AG09319 (cell line): ENCODE data around the gene STRBP.

Experiments used
- DNase-seq: peaks from one replicate; pipeline ENCODE4 v3.0.0-alpha.2; 2010; ENCODE audit warnings: low read depth; ENCODE audit errors: extremely low read depth
- TF ChIP-seq, protein P1 (sequence below): IDR thresholded peaks from 2 replicates; pipeline ENCODE4 v1.5.1; 2011; ENCODE audit warnings: low read depth, mild to moderate bottlenecking, inconsistent platforms, low read length, moderate library complexity

The STRBP gene

DNA sequence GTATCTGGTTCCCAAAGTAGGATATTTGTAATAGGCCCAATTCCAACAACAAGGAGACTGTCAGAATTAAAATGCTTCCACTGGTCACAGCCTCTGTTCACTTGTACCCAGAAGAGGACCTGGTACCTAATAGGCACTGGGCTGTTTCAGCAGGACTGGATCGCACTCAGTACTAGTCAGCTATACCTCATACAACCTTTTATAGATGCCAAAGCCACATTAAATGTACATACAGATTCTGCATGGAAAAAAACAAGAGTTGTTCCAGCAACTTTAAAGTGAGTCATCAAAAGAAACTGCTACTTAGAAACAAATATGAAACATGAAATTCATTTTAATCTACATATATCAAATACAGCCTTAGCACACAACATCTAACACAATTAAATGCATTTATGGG, 147.4 kb downstream of the STRBP start:
- DNase-seq: no peak
- TF ChIP-seq, protein P1, sequence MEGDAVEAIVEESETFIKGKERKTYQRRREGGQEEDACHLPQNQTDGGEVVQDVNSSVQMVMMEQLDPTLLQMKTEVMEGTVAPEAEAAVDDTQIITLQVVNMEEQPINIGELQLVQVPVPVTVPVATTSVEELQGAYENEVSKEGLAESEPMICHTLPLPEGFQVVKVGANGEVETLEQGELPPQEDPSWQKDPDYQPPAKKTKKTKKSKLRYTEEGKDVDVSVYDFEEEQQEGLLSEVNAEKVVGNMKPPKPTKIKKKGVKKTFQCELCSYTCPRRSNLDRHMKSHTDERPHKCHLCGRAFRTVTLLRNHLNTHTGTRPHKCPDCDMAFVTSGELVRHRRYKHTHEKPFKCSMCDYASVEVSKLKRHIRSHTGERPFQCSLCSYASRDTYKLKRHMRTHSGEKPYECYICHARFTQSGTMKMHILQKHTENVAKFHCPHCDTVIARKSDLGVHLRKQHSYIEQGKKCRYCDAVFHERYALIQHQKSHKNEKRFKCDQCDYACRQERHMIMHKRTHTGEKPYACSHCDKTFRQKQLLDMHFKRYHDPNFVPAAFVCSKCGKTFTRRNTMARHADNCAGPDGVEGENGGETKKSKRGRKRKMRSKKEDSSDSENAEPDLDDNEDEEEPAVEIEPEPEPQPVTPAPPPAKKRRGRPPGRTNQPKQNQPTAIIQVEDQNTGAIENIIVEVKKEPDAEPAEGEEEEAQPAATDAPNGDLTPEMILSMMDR: no peak

DNA sequence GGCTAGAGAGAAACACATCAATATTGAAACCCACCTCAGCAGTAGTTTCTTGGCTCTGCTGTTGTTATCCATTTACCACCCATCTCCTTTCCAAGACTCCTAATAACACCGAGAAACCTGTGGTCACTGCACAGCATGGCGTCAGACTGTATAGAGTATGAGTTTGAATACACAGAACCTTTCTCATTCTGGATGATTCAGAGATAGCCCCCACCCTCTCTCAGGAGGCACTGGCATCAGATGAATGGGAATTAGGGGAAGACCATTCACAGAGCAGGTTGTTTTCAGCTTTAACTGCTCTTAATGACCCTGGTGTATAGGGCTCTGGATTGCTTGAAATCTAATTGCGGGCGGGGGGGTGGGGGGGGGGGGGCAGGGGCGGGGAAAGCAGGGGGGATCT, 148.3 kb downstream of the STRBP start:
- TF ChIP-seq, protein P1: no peak
- DNase-seq: no peak

DNA sequence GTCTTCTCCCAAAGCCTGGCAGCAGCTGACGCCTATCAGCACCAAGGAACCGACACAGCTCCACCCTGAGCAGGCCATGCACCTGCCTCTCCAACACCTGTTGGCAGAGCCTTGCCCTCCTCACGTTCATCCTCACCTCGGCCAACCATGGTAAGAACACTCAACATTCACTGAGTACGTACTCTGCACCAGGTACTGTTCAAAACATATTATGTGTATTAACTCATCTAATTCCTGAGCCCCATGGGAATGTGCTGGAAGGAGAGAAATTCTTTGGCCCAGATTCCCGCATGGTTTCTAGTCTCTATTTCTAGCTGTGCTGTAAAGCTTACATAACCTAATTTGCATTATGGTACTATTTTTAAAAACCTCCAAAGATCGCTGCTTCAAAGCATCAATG, 148.8 kb downstream of the STRBP start:
- TF ChIP-seq, protein P1: no peak
- no peak for DNase-seq

DNA sequence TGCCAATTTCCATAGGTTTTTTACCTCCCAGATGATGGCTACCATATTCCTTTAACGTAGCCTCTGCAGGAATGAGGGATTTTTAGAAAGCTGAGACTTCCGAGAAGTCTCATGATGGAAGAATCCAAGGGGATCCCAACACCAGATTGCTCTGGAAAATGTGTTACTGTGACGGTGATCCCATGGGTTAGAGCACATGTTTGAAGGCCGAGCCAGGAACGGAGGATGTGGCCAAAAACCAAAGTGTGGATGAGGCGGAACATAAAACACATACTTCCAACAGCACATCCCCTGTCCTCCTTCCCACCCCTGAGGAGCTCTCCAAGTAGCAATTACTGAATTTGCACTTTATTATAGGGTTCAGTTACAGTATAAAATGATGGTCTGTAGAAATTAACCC, 152.3 kb downstream of the STRBP start:
- TF ChIP-seq, protein P1: no peak
- no peak for DNase-seq

DNA sequence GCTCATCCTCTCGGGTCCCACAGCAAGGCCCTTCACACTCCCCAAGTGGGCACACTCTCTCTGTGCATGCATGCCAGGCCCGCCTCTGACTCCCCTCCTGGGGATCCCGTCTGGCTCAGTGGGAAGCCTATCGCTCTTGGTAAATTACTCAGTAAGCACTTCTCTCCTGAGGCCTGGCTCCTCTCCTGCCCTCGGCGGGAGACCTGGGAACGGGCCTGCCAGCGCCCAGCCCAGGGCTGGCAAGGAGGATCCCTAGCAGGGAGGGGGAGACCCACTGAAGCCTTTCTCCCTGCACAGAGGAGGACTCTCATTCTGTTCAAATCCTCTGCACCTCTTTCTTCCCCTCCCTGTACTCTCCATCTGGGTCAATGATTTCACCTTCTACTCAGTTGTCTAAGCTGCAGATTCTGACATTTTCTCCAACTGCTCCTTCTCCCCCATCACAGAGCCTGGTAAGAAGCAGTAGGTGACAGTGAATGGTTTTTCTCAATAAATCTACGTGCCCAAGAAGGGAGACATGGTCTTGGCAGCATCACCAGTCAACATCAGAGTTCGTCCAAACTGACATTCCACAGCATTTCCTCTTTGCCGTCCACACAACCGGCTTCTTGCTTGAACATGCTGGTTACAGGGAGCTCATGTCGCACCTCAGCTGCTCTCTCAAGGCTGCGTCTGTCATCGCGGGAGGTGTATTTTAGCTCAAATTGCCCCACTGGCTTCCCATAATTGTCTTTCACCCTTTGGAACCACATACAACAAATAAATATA, 153.1 kb downstream of the STRBP start:
- TF ChIP-seq, protein P1: no peak
- DNase-seq: no peak

DNA sequence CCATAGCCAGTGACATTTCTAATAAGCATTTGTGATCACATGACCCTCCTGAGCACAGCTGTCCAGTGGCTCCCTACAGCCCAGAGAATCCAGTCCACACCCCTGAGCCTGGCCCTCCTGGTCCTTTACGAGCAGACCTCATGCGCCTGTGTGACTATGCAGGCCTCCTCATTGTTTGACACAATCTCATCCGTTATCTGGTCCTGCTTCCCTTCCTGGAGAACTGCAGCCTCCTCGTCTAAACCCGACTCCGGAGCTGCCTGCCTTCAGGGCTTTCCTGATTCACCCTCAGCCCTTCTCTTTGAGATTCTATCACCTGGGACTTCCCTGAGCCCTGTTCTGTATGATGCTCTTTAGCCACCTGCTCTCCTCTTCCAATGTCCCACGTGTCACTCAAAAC, 155.2 kb downstream of the STRBP start:
- TF ChIP-seq, protein P1: no peak
- no peak for DNase-seq

DNA sequence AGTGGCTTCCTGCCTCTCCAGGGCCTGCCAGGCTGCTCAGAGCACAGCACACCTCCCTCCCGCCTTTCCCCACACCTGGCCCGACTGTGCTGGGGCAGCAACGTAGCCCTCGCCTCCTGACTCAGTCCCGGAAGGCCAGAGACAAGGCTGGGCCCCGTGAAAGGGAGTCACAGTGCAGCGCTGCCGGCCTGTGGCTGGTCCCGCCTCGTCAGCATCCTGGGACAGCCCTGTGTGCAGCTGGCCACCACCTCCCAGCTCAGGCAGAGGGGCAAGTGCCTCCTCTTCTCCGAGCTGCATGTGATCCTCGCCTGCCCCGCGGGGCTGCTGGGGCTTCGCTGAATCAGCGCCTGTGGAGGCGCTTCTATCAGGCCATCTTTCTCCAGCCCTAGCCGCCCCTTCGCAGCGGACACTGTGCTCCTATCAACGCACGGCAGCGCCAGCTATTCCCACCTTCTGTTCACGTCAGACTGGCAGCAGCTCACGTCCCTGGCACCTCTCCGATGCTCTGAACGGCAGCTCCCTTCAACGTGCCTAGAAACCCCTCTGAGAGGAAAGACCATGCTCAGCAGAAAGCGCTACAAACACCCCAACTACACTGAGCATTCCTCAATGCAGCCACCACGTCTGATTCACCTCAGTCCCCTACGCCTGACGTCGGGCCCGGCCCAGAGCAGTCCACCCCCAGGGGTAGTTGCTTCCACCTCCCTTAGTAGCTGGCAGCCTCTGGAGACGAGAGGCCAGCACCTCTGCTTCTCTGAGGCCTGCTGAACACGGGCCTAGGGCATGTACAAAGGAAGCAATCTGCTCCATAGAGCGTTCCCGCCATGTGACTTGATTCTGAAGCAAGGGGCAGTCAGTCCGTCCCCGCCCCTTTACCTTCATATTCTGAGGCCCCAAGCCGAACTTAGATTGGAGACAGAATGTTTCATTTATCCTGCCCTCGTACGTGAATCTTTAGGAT, 156.1 kb downstream of the STRBP start:
- TF ChIP-seq, protein P1: no peak

More for the DNA sequence above, 156.1 kb downstream of the STRBP start:
- no peak for DNase-seq
